HT-29 (cell line): ENCODE measurements around the gene AGBL3. TPM values are rescaled to one million over a fixed set of nuclear protein-coding genes. Genes with fewer than 3 reads are reported as not detected.

ENCODE experiments used
- total RNA-seq: library from RNA; depleted of rRNA; stranded (reverse); fragments of >200 nt; shearing (Covaris generic); gene quantifications from 2 replicates; pipeline ENCODE4 v1.2.3, GENCODE V29; 2014; rRNA removed

Gene AGBL3
- total RNA-seq, 1 experiment from 2014 or later = 0.18 TPM

Other genes starting within 250 kb of the AGBL3 start
- 0.10 TPM in 1 of 2 replicates, not detected in the other for gene CALD1, start 206.9 kb upstream of the AGBL3 start, total RNA-seq
- gene TMEM140, start 161.6 kb downstream of the AGBL3 start, total RNA-seq = 1.8 and 4.1 TPM in 2 replicates
- gene CYREN, start 184.2 kb downstream of the AGBL3 start, total RNA-seq = 70.3 and 78.5 TPM in 2 replicates
- gene WDR91, start 225.0 kb downstream of the AGBL3 start, total RNA-seq = 8.9 and 10.8 TPM in 2 replicates
- gene STRA8, start 247.3 kb downstream of the AGBL3 start, total RNA-seq = not detected in 2 replicates